Fibroblast of villous mesenchyme (primary cell): Measurements from ENCODE around the gene CDC73. TPM values are rescaled to one million over a fixed set of nuclear protein-coding genes. Genes with fewer than 3 reads are reported as not detected.
"Not testable (repeated sequence)": the region's sequence is repeated elsewhere in the genome, so short reads cannot be mapped to it uniquely, and the experiment has no call there.

Experiments
- DNase-seq: peaks from one replicate; pipeline ENCODE4 v3.0.0-alpha.2; 2010; ENCODE audit warnings: low read depth
- H3K4me3 ChIP-seq: 2 replicates; pipeline ENCODE4 v1.5.1; 2011; ENCODE audit warnings: low read depth, mild to moderate bottlenecking, low read length
- total RNA-seq: library from RNA; depleted of rRNA; stranded (reverse); fragments of >200 nt; gene quantifications from 2 replicates; pipeline ENCODE4 v1.2.3, GENCODE V29; 2012
- TF ChIP-seq, protein P1 (sequence below): IDR thresholded peaks from 2 replicates; pipeline ENCODE4 v1.5.1; 2012; ENCODE audit warnings: low read depth, mild to moderate bottlenecking, low read length; ENCODE audit not compliant: insufficient read depth

The CDC73 gene
- total RNA-seq, 1 donor = 40.2 TPM

DNA sequence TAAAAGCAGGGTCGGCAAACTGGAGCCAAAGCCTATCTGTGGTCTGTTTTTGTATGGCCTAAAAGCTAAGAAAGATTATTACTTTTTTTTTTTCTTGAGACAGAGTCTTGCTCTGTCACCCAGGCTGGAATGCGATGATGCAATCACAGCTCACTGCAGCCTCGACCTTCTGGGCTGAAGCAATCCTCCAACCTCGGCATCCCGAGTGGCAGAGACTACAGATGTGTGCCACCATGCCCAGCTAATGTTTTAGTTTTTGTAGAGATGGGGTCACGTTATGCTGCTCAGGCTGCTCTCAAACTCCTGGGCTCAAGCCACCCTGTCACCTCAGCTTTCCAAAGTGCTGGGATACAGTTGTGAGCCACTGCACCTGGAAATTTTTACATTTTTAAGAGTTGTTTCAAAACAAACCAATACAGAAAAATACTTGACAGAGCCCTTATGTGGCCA is 10.2 kb upstream of the CDC73 start:
- no peak overlapping the region for H3K4me3 ChIP-seq
- TF ChIP-seq, protein P1, sequence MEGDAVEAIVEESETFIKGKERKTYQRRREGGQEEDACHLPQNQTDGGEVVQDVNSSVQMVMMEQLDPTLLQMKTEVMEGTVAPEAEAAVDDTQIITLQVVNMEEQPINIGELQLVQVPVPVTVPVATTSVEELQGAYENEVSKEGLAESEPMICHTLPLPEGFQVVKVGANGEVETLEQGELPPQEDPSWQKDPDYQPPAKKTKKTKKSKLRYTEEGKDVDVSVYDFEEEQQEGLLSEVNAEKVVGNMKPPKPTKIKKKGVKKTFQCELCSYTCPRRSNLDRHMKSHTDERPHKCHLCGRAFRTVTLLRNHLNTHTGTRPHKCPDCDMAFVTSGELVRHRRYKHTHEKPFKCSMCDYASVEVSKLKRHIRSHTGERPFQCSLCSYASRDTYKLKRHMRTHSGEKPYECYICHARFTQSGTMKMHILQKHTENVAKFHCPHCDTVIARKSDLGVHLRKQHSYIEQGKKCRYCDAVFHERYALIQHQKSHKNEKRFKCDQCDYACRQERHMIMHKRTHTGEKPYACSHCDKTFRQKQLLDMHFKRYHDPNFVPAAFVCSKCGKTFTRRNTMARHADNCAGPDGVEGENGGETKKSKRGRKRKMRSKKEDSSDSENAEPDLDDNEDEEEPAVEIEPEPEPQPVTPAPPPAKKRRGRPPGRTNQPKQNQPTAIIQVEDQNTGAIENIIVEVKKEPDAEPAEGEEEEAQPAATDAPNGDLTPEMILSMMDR = no peak
- DNase-seq = peak; percentile 89

GRCh38 chr1:193113258-193113991 is 8.4 kb upstream of the CDC73 start:
- H3K4me3 ChIP-seq = no peak overlapping the region
- TF ChIP-seq, protein P1 = no peak
- peak; percentile 17 for DNase-seq

DNA sequence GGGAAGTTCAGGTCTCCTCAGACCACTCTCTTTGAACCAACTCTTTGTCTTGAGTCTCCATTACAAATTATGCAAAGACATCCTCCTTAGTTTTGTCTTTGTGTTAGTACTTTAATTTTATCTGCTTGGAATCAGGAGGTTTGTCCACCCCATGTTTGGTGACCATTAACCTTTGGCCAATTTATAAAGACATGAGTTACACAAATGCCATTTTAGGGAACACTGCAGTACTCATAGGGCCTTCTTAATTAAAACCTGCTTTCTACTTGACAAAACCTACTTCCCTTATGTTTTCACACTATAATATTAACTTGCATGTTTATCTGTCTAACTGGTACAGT is 7.9 kb upstream of the CDC73 start:
- H3K4me3 ChIP-seq = no peak overlapping the region
- peak; percentile 53 for DNase-seq
- TF ChIP-seq, protein P1 = no peak

GRCh38 chr1:193114485-193115095 is 7.2 kb upstream of the CDC73 start:
- no peak overlapping the region for H3K4me3 ChIP-seq
- TF ChIP-seq, protein P1 = no peak

GRCh38 chr1:193115629-193116227 is 6.1 kb upstream of the CDC73 start:
- no peak overlapping the region for H3K4me3 ChIP-seq

More at GRCh38 chr1:193114485-193115095, 7.2 kb upstream of the CDC73 start:
- no peak for DNase-seq

GRCh38 chr1:193117167-193117566 is 4.7 kb upstream of the CDC73 start:
- not testable (repeated sequence) for H3K4me3 ChIP-seq

More at GRCh38 chr1:193115629-193116227, 6.1 kb upstream of the CDC73 start:
- DNase-seq = peak; percentile 98
- TF ChIP-seq, protein P1 = no peak

GRCh38 chr1:193118194-193118593 is 3.6 kb upstream of the CDC73 start:
- no peak overlapping the region for H3K4me3 ChIP-seq
- no peak for DNase-seq
- TF ChIP-seq, protein P1 = no peak

More at GRCh38 chr1:193117167-193117566, 4.7 kb upstream of the CDC73 start:
- not testable (repeated sequence) for DNase-seq
